PFSK-1 (cell line): ENCODE measurements around the gene AOPEP. TPM values are rescaled to one million over a fixed set of nuclear protein-coding genes. Genes with fewer than 3 reads are reported as not detected.

Experiments
- FOXP2 ChIP-seq: optimal IDR thresholded peaks from 2 replicates; pipeline ENCODE3; 2011; ENCODE audit warnings: borderline replicate concordance, control low read depth, inconsistent platforms; ENCODE audit not compliant: insufficient read depth; ENCODE audit errors: extremely low read length, extremely low read depth
- POLR2AphosphoS5 ChIP-seq: IDR thresholded peaks from 2 replicates; pipeline ENCODE4 v1.6.1; 2012; ENCODE audit warnings: low read depth, mild to moderate bottlenecking, control low read depth, low read length, moderate library complexity
- SIN3A ChIP-seq: IDR thresholded peaks from 2 replicates; pipeline ENCODE4 v1.6.1; 2012; ENCODE audit warnings: mild to moderate bottlenecking, low read length, moderate library complexity, borderline replicate concordance; ENCODE audit not compliant: insufficient read depth
- TAF1 ChIP-seq: IDR thresholded peaks from 2 replicates; pipeline ENCODE4 v1.6.1; 2012; ENCODE audit warnings: low read length, control low read depth, borderline replicate concordance; ENCODE audit not compliant: insufficient read depth
- polyA plus RNA-seq: library from polyadenylated mRNA; unstranded; fragments of >200 nt; gene quantifications from one replicate; pipeline ENCODE4 v1.2.1, GENCODE V29; 2012; ENCODE audit warnings: low read depth, missing spikeins; ENCODE audit not compliant: insufficient read length
- TF ChIP-seq, protein P1 (sequence below), 2 experiments: IDR thresholded peaks; 2 replicates each; pipeline versions ENCODE4 v1.6.1 to v1.8.0; 2011 to 2012; ENCODE audit warnings: low read depth in 2 of 2, low read length in 2 of 2, control low read depth in 1 of 2, inconsistent platforms in 1 of 2, mild to moderate bottlenecking in 1 of 2, moderate library complexity in 1 of 2; ENCODE audit not compliant: insufficient read depth in 1 of 2

AOPEP gene
- polyA plus RNA-seq, result 1.8 TPM

DNA sequence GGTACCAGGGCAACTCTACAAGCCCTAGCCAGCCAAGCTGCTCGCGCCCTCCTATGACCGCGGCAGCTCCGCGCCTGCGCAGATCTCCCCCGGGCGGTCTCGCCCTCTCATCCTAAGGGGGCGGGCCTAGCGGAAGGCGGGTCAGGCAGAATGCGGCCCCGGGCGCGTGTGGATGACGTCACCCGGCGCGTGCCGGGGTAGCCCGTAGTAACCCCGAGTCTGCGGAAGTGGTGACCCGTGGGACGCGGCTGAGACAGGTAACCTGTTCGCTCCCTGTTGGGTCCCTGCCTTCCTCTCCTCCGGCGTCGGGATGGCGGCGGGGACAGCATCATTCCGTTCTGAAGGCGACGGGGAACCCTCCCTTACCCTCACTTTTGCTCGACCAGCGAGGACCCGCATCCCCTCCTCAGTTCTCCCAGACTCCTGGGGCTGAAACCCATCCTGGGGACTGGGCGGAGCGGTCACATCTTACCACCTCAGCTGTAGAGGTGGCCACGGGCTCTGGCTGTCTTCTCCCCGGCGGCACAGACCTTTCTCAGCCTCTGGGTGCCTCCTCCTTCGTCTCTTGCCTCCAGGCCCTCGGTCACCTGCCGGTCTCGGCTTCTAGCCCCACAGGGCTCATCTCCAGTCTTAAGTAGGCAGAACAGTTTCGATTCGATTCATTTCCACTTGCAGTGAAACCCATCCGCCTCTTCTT is at the start of gene AOPEP:
Gene AOPEP, plus strand, starts transcription at position 205 of the 697 bp plus-strand sequence. CDS start 33,085 bp downstream, outside the sequence.
- TF ChIP-seq SIN3A (peak; percentile 72; the same call in 1 of the 2 replicates), POLR2AphosphoS5 (peak; percentile 89), TAF1 (peak; percentile 65; the same call in 1 of the 2 replicates), FOXP2 (peak; percentile 66)
- TF ChIP-seq, protein P1, sequence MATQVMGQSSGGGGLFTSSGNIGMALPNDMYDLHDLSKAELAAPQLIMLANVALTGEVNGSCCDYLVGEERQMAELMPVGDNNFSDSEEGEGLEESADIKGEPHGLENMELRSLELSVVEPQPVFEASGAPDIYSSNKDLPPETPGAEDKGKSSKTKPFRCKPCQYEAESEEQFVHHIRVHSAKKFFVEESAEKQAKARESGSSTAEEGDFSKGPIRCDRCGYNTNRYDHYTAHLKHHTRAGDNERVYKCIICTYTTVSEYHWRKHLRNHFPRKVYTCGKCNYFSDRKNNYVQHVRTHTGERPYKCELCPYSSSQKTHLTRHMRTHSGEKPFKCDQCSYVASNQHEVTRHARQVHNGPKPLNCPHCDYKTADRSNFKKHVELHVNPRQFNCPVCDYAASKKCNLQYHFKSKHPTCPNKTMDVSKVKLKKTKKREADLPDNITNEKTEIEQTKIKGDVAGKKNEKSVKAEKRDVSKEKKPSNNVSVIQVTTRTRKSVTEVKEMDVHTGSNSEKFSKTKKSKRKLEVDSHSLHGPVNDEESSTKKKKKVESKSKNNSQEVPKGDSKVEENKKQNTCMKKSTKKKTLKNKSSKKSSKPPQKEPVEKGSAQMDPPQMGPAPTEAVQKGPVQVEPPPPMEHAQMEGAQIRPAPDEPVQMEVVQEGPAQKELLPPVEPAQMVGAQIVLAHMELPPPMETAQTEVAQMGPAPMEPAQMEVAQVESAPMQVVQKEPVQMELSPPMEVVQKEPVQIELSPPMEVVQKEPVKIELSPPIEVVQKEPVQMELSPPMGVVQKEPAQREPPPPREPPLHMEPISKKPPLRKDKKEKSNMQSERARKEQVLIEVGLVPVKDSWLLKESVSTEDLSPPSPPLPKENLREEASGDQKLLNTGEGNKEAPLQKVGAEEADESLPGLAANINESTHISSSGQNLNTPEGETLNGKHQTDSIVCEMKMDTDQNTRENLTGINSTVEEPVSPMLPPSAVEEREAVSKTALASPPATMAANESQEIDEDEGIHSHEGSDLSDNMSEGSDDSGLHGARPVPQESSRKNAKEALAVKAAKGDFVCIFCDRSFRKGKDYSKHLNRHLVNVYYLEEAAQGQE (IDR thresholded peaks at IDR 0.05; ENCODE audit: insufficient read depth in 1 of 2, low read depth in 2 of 2, low read length in 2 of 2), result no peak

GRCh38 chr9:94677929-94678328 is 48.6 kb upstream of the AOPEP start:
- no peak for TF ChIP-seq TAF1
- TF ChIP-seq FOXP2, result no peak
- no peak for TF ChIP-seq SIN3A
- TF ChIP-seq, protein P1 (IDR thresholded peaks at IDR 0.05; ENCODE audit: insufficient read depth in 1 of 2, low read depth in 2 of 2, low read length in 2 of 2), result no peak
- TF ChIP-seq POLR2AphosphoS5, result no peak

GRCh38 chr9:94679587-94679986 is 46.9 kb upstream of the AOPEP start:
- no peak for TF ChIP-seq SIN3A
- no peak for TF ChIP-seq POLR2AphosphoS5
- TF ChIP-seq, protein P1 (IDR thresholded peaks at IDR 0.05; ENCODE audit: insufficient read depth in 1 of 2, low read depth in 2 of 2, low read length in 2 of 2), result no peak
- TF ChIP-seq FOXP2, result no peak
- TF ChIP-seq TAF1, result no peak

DNA sequence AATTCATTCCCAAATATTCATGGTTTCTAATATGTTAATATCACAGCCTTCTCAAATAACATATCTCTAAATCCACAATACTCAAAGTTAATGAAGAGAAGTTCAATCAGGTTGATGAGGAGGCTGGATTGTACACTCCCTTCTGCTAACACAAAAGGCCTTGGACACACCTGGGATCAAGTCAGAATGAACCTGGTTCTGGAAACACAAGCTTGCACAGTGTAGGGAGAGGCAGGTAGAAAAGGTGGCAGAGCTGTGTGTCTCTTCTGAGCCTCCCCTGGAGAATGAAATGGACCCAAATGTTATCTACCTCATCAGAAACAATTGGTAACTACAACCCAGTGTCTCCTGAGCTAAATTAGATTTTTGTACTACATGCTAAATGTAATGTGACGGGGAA is 46.5 kb upstream of the AOPEP start:
- no peak for TF ChIP-seq TAF1
- TF ChIP-seq SIN3A, result no peak
- TF ChIP-seq, protein P1 (IDR thresholded peaks at IDR 0.05; ENCODE audit: insufficient read depth in 1 of 2, low read depth in 2 of 2, low read length in 2 of 2), result no peak
- no peak for TF ChIP-seq FOXP2
- no peak for TF ChIP-seq POLR2AphosphoS5
